Liver (tissue), 3 donors: ENCODE data around the gene NRDC.

Experiments used
- EGR1 ChIP-seq, 2 donors: IDR thresholded peaks; 2 replicates each; pipeline ENCODE4 v1.6.1; 2016 to 2018; ENCODE audit warnings: antibody characterized with exemption in 2 of 2, low read depth in 2 of 2
- GABPA ChIP-seq, 2 donors: IDR thresholded peaks in 1 of 2; conservative IDR thresholded peaks in 1 of 2; 2 replicates each; pipeline ENCODE4 v1.6.1; 2016; ENCODE audit warnings: antibody characterized with exemption in 2 of 2, mild to moderate bottlenecking in 1 of 2, moderate library complexity in 1 of 2
- MAX ChIP-seq: IDR thresholded peaks from 2 replicates; pipeline ENCODE4 v1.6.1; 2016; ENCODE audit warnings: antibody characterized with exemption
- NR2F2 ChIP-seq: IDR thresholded peaks from 2 replicates; pipeline ENCODE4 v1.6.1; 2016; ENCODE audit warnings: antibody characterized with exemption
- RAD21 ChIP-seq, 2 donors: IDR thresholded peaks; 2 replicates each; pipeline ENCODE4 v1.6.1; 2016; ENCODE audit warnings: antibody characterized with exemption in 2 of 2, mild to moderate bottlenecking in 2 of 2
- RXRA ChIP-seq, 2 donors: IDR thresholded peaks; 2 replicates each; pipeline ENCODE4 v1.6.1; 2017 to 2018; ENCODE audit warnings: antibody characterized with exemption in 2 of 2, mild to moderate bottlenecking in 1 of 2
- TAF1 ChIP-seq: conservative IDR thresholded peaks from 2 replicates; pipeline ENCODE4 v1.6.1; 2016; ENCODE audit warnings: antibody characterized with exemption, mild to moderate bottlenecking
- TF ChIP-seq, protein P1 (sequence below): fragments of 150-350 bp; IDR thresholded peaks from 2 replicates; pipeline ENCODE4 v1.5.1; 2017; ENCODE audit warnings: improper control_type of control experiment, low read depth, low read length; ENCODE audit not compliant: missing input control
- donor health status: healthy.
- donor health status: healthy.

GRCh38 chr1:51912881-51913280 is 34.4 kb upstream of the NRDC start:
- no peak for TF ChIP-seq GABPA (IDR thresholded peaks at IDR 0.05 in 1 of 2, conservative IDR thresholded peaks at IDR 0.05 in 1 of 2)
- TF ChIP-seq, protein P1, sequence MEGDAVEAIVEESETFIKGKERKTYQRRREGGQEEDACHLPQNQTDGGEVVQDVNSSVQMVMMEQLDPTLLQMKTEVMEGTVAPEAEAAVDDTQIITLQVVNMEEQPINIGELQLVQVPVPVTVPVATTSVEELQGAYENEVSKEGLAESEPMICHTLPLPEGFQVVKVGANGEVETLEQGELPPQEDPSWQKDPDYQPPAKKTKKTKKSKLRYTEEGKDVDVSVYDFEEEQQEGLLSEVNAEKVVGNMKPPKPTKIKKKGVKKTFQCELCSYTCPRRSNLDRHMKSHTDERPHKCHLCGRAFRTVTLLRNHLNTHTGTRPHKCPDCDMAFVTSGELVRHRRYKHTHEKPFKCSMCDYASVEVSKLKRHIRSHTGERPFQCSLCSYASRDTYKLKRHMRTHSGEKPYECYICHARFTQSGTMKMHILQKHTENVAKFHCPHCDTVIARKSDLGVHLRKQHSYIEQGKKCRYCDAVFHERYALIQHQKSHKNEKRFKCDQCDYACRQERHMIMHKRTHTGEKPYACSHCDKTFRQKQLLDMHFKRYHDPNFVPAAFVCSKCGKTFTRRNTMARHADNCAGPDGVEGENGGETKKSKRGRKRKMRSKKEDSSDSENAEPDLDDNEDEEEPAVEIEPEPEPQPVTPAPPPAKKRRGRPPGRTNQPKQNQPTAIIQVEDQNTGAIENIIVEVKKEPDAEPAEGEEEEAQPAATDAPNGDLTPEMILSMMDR: no peak
- no peak for TF ChIP-seq RAD21 (IDR thresholded peaks at IDR 0.05)
- TF ChIP-seq RXRA (IDR thresholded peaks at IDR 0.05): no peak
- no peak for TF ChIP-seq NR2F2
- TF ChIP-seq TAF1: no peak
- no peak for TF ChIP-seq MAX
- TF ChIP-seq EGR1 (IDR thresholded peaks at IDR 0.05; ENCODE audit: low read depth in 2 of 2): no peak
